ENCODE measurements around the gene SUMF1. TPM values are rescaled to one million over a fixed set of nuclear protein-coding genes. Genes with fewer than 3 reads are reported as not detected.

The SUMF1 gene
- total RNA-seq, 4 donors from 2014 or later, result 17.9 to 71.3 (median 30.3) TPM

DNA sequence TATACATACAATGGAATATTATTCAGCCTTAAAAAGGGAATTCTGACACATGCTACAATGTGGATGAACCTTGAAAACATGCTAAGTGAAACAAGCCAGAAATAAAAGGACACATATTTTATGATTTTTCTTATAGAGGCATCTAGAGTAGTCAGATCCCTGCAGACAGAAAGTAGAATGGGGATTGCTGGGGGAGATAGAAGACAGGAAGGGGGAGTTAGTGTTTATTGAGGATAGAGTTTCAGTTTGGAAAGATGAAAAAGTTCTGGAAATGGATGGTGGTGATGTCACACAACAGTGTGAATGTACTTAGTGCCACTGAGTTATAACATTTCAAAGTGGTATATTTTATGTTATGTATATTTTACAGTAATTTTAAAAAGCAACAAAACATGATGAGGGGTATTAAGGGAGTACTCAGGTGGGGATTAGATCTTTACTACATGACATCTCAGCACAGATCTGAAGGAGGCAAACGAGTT is 30.8 kb upstream of the SUMF1 start:
- Histone ChIP-seq H3K36me3 (no peaks in the 10 kb centered on the region), H3K9me3 (no peaks in the 10 kb centered on the region), H3K4me3 (no peak overlapping the region), H3K27ac (no peak overlapping the region), H3K27me3 (no peaks in the 10 kb centered on the region), H3K4me1 (no peaks in the 10 kb centered on the region)
- TF ChIP-seq, protein P1, sequence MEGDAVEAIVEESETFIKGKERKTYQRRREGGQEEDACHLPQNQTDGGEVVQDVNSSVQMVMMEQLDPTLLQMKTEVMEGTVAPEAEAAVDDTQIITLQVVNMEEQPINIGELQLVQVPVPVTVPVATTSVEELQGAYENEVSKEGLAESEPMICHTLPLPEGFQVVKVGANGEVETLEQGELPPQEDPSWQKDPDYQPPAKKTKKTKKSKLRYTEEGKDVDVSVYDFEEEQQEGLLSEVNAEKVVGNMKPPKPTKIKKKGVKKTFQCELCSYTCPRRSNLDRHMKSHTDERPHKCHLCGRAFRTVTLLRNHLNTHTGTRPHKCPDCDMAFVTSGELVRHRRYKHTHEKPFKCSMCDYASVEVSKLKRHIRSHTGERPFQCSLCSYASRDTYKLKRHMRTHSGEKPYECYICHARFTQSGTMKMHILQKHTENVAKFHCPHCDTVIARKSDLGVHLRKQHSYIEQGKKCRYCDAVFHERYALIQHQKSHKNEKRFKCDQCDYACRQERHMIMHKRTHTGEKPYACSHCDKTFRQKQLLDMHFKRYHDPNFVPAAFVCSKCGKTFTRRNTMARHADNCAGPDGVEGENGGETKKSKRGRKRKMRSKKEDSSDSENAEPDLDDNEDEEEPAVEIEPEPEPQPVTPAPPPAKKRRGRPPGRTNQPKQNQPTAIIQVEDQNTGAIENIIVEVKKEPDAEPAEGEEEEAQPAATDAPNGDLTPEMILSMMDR (IDR thresholded peaks at IDR 0.05), result no peak
- no peak for TF ChIP-seq POLR2A (IDR thresholded peaks at IDR 0.05)
- intact Hi-C loops (cut with DNase I; ENCODE audit: low total_unique reads), result no loop called here
- no peak for DNase-seq

DNA sequence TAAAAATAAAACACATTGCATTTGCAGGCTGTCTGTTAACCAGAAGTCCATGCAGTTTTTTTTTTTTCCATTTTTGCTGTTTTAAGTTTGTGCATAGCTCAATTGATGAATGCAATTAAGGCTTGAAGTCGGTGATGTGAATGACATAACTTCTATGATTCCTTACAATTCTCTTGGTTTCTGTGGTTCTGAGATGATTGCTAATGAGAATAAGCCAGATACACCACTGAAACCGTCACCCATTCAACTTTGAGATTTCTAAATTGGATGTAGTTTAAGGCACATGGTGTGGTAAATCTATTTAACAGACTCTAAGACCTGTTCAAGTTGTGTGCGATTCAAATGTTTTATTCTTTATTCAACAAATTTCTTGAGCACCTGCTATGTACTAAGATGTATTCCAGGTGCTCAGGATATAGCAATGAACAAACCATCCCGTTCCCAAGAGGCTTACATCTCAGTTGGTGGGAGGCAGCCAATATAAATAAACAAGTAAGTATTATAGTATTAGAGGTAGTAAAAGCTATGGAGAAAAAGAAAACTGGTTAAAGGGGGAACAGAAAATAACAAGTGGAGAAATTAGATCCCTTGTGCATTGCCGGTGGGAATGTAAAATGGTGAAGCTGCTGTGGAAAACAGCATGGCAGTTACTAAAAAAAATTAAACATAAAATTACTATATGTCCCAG is 30.1 kb upstream of the SUMF1 start:
- intact Hi-C loops (cut with DNase I; ENCODE audit: low total_unique reads), result no loop called here
- no peaks in the 10 kb centered on the region for H3K9me3 ChIP-seq
- H3K4me1 ChIP-seq, result no peaks in the 10 kb centered on the region
- no peak for DNase-seq
- no peaks in the 10 kb centered on the region for H3K27me3 ChIP-seq
- no peak overlapping the region for H3K27ac ChIP-seq
- no peaks in the 10 kb centered on the region for H3K36me3 ChIP-seq
- TF ChIP-seq POLR2A (IDR thresholded peaks at IDR 0.05), result no peak
- TF ChIP-seq, protein P1 (IDR thresholded peaks at IDR 0.05), result no peak
- no peak overlapping the region for H3K4me3 ChIP-seq

DNA sequence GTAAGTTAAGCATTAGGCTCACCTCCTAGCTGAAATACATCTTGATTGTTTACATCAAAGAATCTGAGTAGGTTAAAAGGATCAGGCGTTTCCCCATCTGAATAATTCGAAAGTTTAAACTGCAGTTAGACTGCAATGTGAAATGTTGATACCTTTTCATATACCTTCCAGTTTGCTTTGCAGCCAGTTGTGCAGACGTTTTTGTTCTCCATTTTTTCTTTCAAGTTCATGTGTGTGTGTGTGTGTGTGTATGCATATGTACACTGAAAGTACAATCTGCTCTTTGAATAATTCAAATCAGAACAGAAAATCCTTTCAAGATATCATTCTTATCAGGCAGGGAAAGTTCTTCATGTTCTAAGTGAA is 29.0 kb upstream of the SUMF1 start:
- Histone ChIP-seq H3K4me1 (no peaks in the 10 kb centered on the region), H3K27ac (peak overlapping the region; percentile 88 to 90), H3K27me3 (no peaks in the 10 kb centered on the region), H3K9me3 (no peaks in the 10 kb centered on the region), H3K4me3 (peak overlapping the region in 1 of 2 donors; percentile 94), H3K36me3 (no peaks in the 10 kb centered on the region)
- intact Hi-C loops (cut with DNase I; ENCODE audit: low total_unique reads), result no loop called here
- no peak for DNase-seq
- TF ChIP-seq, protein P1 (IDR thresholded peaks at IDR 0.05), result no peak
- TF ChIP-seq POLR2A (IDR thresholded peaks at IDR 0.05), result no peak

DNA sequence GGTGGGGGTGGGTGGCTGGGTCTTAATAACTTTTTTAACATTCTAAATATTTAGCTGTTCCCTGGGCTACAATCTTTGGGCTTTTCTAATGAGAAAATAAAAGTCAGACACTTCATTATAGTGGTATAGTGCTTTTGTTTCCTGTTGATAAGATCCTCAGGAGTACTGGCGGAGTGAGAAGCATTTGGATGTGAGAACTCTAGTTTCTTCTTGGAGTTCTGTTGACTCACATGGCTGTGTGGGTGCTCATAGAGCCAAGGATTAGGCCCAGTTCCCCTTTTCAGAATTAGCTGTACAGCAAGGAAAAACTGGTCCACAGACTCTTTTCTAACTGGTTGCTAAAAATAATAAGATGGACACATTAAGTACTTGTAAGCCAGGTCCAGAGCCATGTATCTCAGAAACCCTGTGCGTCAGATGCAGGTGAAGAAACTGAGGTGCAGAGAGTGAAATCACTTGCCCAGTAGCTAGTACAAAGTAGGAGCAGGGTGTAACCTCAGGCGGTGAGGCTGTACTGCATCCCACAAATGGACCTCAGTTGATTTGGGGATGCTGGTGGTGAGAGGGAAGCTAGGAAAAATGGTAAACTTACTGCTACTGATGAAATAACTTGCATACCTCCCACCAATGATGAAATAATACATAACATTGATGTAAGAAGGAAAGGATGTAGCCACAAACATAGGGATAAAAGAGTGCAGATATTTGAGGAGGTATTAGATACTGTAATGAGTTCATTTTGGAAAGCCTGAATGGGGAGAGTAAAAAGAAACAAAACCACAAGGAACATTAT is 28.4 kb upstream of the SUMF1 start:
- peak overlapping the region; percentile 71 to 94 for H3K4me3 ChIP-seq
- H3K4me1 ChIP-seq, result no peaks in the 10 kb centered on the region
- TF ChIP-seq, protein P1 (IDR thresholded peaks at IDR 0.05), result no peak
- TF ChIP-seq POLR2A (IDR thresholded peaks at IDR 0.05), result no peak
- no peaks in the 10 kb centered on the region for H3K9me3 ChIP-seq
- intact Hi-C loops (cut with DNase I; ENCODE audit: low total_unique reads), result no loop called here
- H3K36me3 ChIP-seq, result no peaks in the 10 kb centered on the region
- no peak for DNase-seq
- no peaks in the 10 kb centered on the region for H3K27me3 ChIP-seq
- H3K27ac ChIP-seq, result peak overlapping the region; percentile 88 to 90

DNA sequence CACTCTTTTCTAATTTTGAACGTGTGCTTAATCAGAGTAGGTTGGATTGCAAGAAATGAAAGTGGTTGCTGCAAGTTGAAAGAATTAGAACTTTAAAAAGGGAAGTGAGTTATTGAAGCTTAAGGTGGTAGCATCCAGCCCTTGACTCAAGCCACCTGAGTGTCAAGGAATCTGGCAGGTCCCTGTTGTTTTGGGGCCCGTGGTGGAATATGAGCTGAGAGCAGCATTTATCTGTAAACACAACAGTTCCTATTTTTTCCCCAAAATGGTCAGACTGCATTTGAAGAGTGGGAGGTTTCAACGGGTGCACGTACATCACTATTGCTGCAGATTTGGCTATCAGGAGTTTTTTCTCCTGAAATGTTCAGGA is 27.8 kb upstream of the SUMF1 start:
- no peaks in the 10 kb centered on the region for H3K36me3 ChIP-seq
- no peaks in the 10 kb centered on the region for H3K9me3 ChIP-seq
- no peaks in the 10 kb centered on the region for H3K4me1 ChIP-seq
- no peak for TF ChIP-seq POLR2A (IDR thresholded peaks at IDR 0.05)
- TF ChIP-seq, protein P1 (IDR thresholded peaks at IDR 0.05), result no peak
- peak overlapping the region; percentile 71 to 94 for H3K4me3 ChIP-seq
- H3K27me3 ChIP-seq, result no peaks in the 10 kb centered on the region
- intact Hi-C loops (cut with DNase I; ENCODE audit: low total_unique reads), result no loop called here
- no peak for DNase-seq
- H3K27ac ChIP-seq, result peak overlapping the region; percentile 88 to 90

All from uterus (tissue), 4 donors.